Activated gamma-delta T cell treated with Interleukin-2 at 50 U/mL for 16 hours (primary cell): ENCODE results near the gene CPB2.

ENCODE experiments used
- DNase-seq: peaks from one replicate; pipeline ENCODE4 v3.0.0-alpha.2; 2020

CPB2 gene

GRCh38 chr13:46126552-46127357 is 21.9 kb upstream of the CPB2 start:
- DNase-seq, result peak; percentile 61

- no peak for DNase-seq
These were observed 21.2 kb upstream of the CPB2 start for GRCh38 chr13:46126056-46126455.

- DNase-seq, result no peak
These were observed 20.4 kb upstream of the CPB2 start for GRCh38 chr13:46124967-46125933.

GRCh38 chr13:46124531-46124966 is 19.7 kb upstream of the CPB2 start:
- DNase-seq, result no peak

GRCh38 chr13:46122304-46122703 is 17.5 kb upstream of the CPB2 start:
- no peak for DNase-seq

GRCh38 chr13:46121597-46122163 is 16.8 kb upstream of the CPB2 start:
- DNase-seq, result no peak

- DNase-seq, result no peak
These were observed 16.2 kb upstream of the CPB2 start for GRCh38 chr13:46121033-46121432.

- DNase-seq, result no peak
These were observed 15.2 kb upstream of the CPB2 start for GRCh38 chr13:46119883-46120614.

GRCh38 chr13:46116653-46117502 is 12.0 kb upstream of the CPB2 start:
- DNase-seq, result no peak

- DNase-seq, result no peak
These were observed 9.8 kb upstream of the CPB2 start for GRCh38 chr13:46114613-46115012.

- no peak for DNase-seq
These were observed 8.8 kb upstream of the CPB2 start for GRCh38 chr13:46113596-46113995.

- DNase-seq, result no peak
These were observed 6.3 kb upstream of the CPB2 start for GRCh38 chr13:46111151-46111550.

GRCh38 chr13:46109451-46109850 is 4.6 kb upstream of the CPB2 start:
- DNase-seq, result no peak

GRCh38 chr13:46106839-46107371 is 2.1 kb upstream of the CPB2 start:
- DNase-seq, result no peak

- no peak for DNase-seq
These were observed 1.8 kb downstream of the CPB2 start for GRCh38 chr13:46103037-46103436.

GRCh38 chr13:46102255-46102605 is 2.6 kb downstream of the CPB2 start:
- DNase-seq, result no peak

GRCh38 chr13:46101484-46102254 is 3.2 kb downstream of the CPB2 start:
- no peak for DNase-seq

GRCh38 chr13:46101002-46101401 is 3.8 kb downstream of the CPB2 start:
- DNase-seq, result no peak

GRCh38 chr13:46100191-46100815 is 4.5 kb downstream of the CPB2 start:
- no peak for DNase-seq

- DNase-seq, result no peak
These were observed 7.2 kb downstream of the CPB2 start for GRCh38 chr13:46097663-46098062.
